HCT116 (cell line): Measurements from ENCODE around the gene GCDH. TPM values are rescaled to one million over a fixed set of nuclear protein-coding genes. Genes with fewer than 3 reads are reported as not detected.
A peak's percentile ranks its signal among the peaks of the same experiment; 100 is the strongest.

ENCODE experiments used
- ATAC-seq: fragments of 200-7000 bp; cut with Tn5 transposase; 2 replicates; pipeline ENCODE4 v1.9.1; 2020; ENCODE audit warnings: mild to moderate bottlenecking, moderate library complexity
- BruUV-seq: library from RNA; stranded (reverse); fragments of 400-500 nt; replicated peaks from 2 replicates; lab custom pipeline; 2021; lab: Mats Ljungman, UMichigan
- CTCF ChIA-PET: fragments of 300-600 bp; sonication (Branson Sonifier 250); formaldehyde crosslinking; loops from one replicate; lab custom pipeline; 2021; ENCODE audit warnings: antibody characterized with exemption; lab: Charles Lee
- POLR2A ChIA-PET: fragments of 300-600, 350-600 bp; sonication (Branson Sonifier 250); formaldehyde crosslinking; loops from one replicate; lab custom pipeline; 2021; ENCODE audit warnings: antibody characterized with exemption; lab: Charles Lee
- RAD21 ChIA-PET, 2 experiments: fragments of 300-600 bp; sonication (Branson Sonifier 250); formaldehyde crosslinking; loops; one replicate each; lab custom pipeline; 2023; ENCODE audit warnings: low total read pairs in 2 of 2; ENCODE audit not compliant: uncharacterized antibody in 2 of 2, unreplicated experiment in 2 of 2, low non-redundant PET in 1 of 2; lab: Charles Lee
- DNase-seq: peaks from one replicate; pipeline ENCODE4 v3.0.0-alpha.2; 2010; ENCODE audit warnings: low read depth, low spot score
- H2AFZ ChIP-seq: fragments of 200-600 bp; shearing (Covaris generic), sonication (generic); 2 replicates; pipeline ENCODE4 v1.6.1; 2017; ENCODE audit warnings: low read depth, mixed run types, mixed read lengths, antibody characterized with exemption, low read length; ENCODE audit not compliant: poor library complexity, severe bottlenecking
- H3K27ac ChIP-seq: 2 replicates; pipeline ENCODE4 v1.5.1; 2012; ENCODE audit warnings: low read depth, low read length
- H3K27me3 ChIP-seq: fragments of 200-600 bp; sonication (generic); 2 replicates; pipeline ENCODE4 v1.6.1; 2016; ENCODE audit warnings: mixed run types, low read length, mixed read lengths; ENCODE audit not compliant: insufficient read depth
- H3K36me3 ChIP-seq, 2 experiments: fragments of 200-500 bp in 1 of 2; fragments of 200-600 bp in 1 of 2; sonication (Bioruptor generic) in 1 of 2; sonication (generic) in 1 of 2; 2 replicates each; pipeline versions ENCODE4 v1.5.1 to v1.6.1; 2014 to 2016; ENCODE audit warnings: low read length in 2 of 2, inconsistent platforms in 1 of 2, mixed read lengths in 1 of 2, mixed run types in 1 of 2; ENCODE audit not compliant: insufficient read depth in 2 of 2, control insufficient read depth in 1 of 2
- H3K4me1 ChIP-seq, 2 experiments: fragments of 200-600 bp in 1 of 2; sonication (generic) in 1 of 2; 2 replicates each; pipeline versions ENCODE4 v1.5.1 to v1.6.1; 2012 to 2017; ENCODE audit warnings: low read length in 2 of 2, inconsistent platforms in 1 of 2, mild to moderate bottlenecking in 1 of 2, mixed read lengths in 1 of 2, mixed run types in 1 of 2, moderate library complexity in 1 of 2; ENCODE audit not compliant: insufficient read depth in 2 of 2, control insufficient read depth in 1 of 2
- H3K4me2 ChIP-seq: fragments of 200-600 bp; sonication (generic); 2 replicates; pipeline ENCODE4 v1.6.1; 2017; ENCODE audit warnings: mixed run types, low read length, mixed read lengths
- H3K4me3 ChIP-seq, 2 experiments: fragments of 200-600 bp in 1 of 2; sonication (generic) in 1 of 2; replicated peaks in 1 of 2; 2 replicates each; pipeline ENCODE4 v1.5.1; 2011 to 2016; ENCODE audit warnings: low read length in 2 of 2, control low read depth in 1 of 2, low read depth in 1 of 2, mild to moderate bottlenecking in 1 of 2, mixed read lengths in 1 of 2, mixed run types in 1 of 2
- H3K79me2 ChIP-seq: fragments of 200-600 bp; sonication (generic); 2 replicates; pipeline ENCODE4 v1.6.1; 2017; ENCODE audit warnings: mild to moderate bottlenecking, mixed run types, low read length, moderate library complexity, mixed read lengths; ENCODE audit not compliant: insufficient read depth
- H3K9ac ChIP-seq: fragments of 200-600 bp; sonication (generic); 2 replicates; pipeline ENCODE4 v1.6.1; 2016; ENCODE audit warnings: low read length, mixed read lengths
- H3K9me2 ChIP-seq: fragments of 200-600 bp; sonication (generic), shearing (Covaris generic); 2 replicates; pipeline ENCODE4 v1.6.1; 2017; ENCODE audit warnings: mixed run types, mild to moderate bottlenecking, moderate library complexity; ENCODE audit not compliant: insufficient read depth
- H3K9me3 ChIP-seq, 2 experiments: fragments of 200-500 bp in 1 of 2; fragments of 200-600 bp in 1 of 2; sonication (Bioruptor generic) in 1 of 2; sonication (generic) in 1 of 2; 2 replicates each; pipeline ENCODE4 v1.6.1; 2014 to 2017; ENCODE audit warnings: low read length in 2 of 2, mixed read lengths in 2 of 2, inconsistent platforms in 1 of 2, low read depth in 1 of 2, mild to moderate bottlenecking in 1 of 2, mixed run types in 1 of 2, moderate library complexity in 1 of 2; ENCODE audit not compliant: control insufficient read depth in 1 of 2, insufficient read depth in 1 of 2
- H4K20me1 ChIP-seq: fragments of 200-600 bp; sonication (generic), shearing (Covaris generic); 2 replicates; pipeline ENCODE4 v1.6.1; 2017; ENCODE audit warnings: mixed run types, mild to moderate bottlenecking, moderate library complexity; ENCODE audit not compliant: insufficient read depth
- CBX3 ChIP-seq: IDR thresholded peaks from 2 replicates; pipeline ENCODE4 v1.6.1; 2012; ENCODE audit warnings: low read depth
- CEBPB ChIP-seq: IDR thresholded peaks from 2 replicates; pipeline ENCODE4 v1.6.1; 2012; ENCODE audit warnings: low read depth
- EZH2phosphoT487 ChIP-seq: fragments of 200-600 bp; IDR thresholded peaks from 2 replicates; pipeline ENCODE4 v1.6.1; 2018; ENCODE audit warnings: antibody characterized with exemption, borderline replicate concordance
- POLR2A ChIP-seq: IDR thresholded peaks from 2 replicates; pipeline ENCODE4 v1.7.0; 2011; ENCODE audit warnings: borderline replicate concordance; ENCODE audit not compliant: insufficient read depth, insufficient read length; ENCODE audit errors: extremely low read depth
- RAD21 ChIP-seq: IDR thresholded peaks from 2 replicates; pipeline ENCODE4 v1.6.1; 2012; ENCODE audit warnings: low read depth, mild to moderate bottlenecking
- SP1 ChIP-seq: IDR thresholded peaks from 2 replicates; pipeline ENCODE4 v1.6.1; 2012; ENCODE audit warnings: low read depth
- ZFX ChIP-seq: fragments of 450-650 bp; IDR thresholded peaks from 2 replicates; pipeline ENCODE4 v1.6.1; 2017
- ZNF274 ChIP-seq: fragments of 200-500 bp; sonication (Bioruptor generic); IDR thresholded peaks from 2 replicates; pipeline ENCODE4 v1.6.1; 2014; ENCODE audit warnings: mild to moderate bottlenecking, low read depth, low read length, inconsistent platforms
- intact Hi-C: fragments of 100-400 bp; cut with micrococcal nuclease; formaldehyde crosslinking; loops from 2 replicates; pipeline ENCODE4 v1.10.0; 2022
- total RNA-seq: library from RNA; stranded (reverse); gene quantifications from one replicate; pipeline ENCODE4 v1.2.1, GENCODE V29; 2021; ENCODE audit not compliant: unreplicated experiment
- TF ChIP-seq, protein P1 (sequence below), 3 experiments: fragments of 200-600 bp in 1 of 3; sonication (generic) in 1 of 3; IDR thresholded peaks in 2 of 3; conservative IDR thresholded peaks in 1 of 3; 2 replicates each; pipeline ENCODE4 v1.5.1; 2012 to 2017; ENCODE audit warnings: low read depth in 2 of 3, low read length in 2 of 3, antibody characterized with exemption in 1 of 3, borderline replicate concordance in 1 of 3, control low read depth in 1 of 3, mild to moderate bottlenecking in 1 of 3, mixed read lengths in 1 of 3, mixed run types in 1 of 3, moderate library complexity in 1 of 3; ENCODE audit not compliant: insufficient read depth in 1 of 3
- TF ChIP-seq, protein P2 (sequence below): IDR thresholded peaks from 2 replicates; pipeline ENCODE4 v1.6.1; 2012

Gene GCDH
- total RNA-seq, 1 experiment from 2014 or later = 23.2 TPM

DNA sequence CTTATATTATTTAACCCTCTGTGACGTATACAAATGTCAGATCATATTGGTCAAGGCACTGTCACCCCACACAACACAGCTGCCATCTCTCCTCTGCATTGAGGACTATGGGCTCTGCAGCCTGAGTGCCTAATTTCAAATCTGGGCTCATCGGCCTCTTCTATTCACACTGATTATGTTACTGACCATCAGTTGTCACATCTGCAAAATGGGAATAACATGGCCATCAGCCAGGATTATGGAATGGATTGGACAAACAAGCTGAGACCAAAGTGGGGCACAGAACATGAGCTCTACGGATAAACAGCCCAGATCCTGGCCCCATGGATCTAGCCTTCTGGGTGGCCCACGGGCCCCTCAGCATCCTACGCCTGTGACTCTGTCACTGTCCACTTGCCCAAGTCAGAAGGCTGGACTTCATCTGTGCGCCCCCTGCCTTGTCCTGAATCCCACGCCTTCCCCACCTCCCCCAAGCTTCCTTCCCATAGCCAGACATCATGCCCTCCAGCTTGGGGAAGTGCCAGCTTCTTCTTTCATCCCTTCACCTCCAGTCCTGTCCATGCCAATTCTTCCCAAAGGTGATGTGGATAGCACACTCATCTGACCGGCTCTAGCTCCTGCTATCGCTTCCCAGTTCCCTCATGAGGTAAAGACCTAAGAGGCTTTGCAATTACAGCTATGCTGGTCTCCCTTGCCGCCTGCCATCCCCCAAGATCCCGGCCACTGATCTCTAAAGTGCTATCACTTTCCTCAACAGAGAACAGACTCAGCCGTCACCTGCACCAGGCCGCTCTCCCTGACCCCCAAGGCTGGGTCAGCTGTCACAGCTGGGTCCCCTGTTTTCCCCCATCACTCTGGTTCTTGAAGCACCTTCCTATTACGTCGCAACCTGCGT lies 41.7 kb downstream of the GCDH start:
- Histone ChIP-seq H3K9me2 (no peaks in the 10 kb centered on the region), H3K4me2 (peak overlapping the region; percentile 98), H2AFZ (no peak overlapping the region), H4K20me1 (no peaks in the 10 kb centered on the region), H3K9ac (peak overlapping the region; percentile 94), H3K27ac (peak overlapping the region; percentile 89), H3K27me3 (no peaks in the 10 kb centered on the region), H3K4me3 (peak overlapping the region; percentile 74 to 99), H3K4me1 (peaks cover 11 to 30% of the 10 kb centered on the region in 2 experiments), H3K79me2 (peaks cover 46% of the 10 kb centered on the region), H3K36me3 (peaks cover 25 to 33% of the 10 kb centered on the region in 2 experiments; a peak in 3 of 4 replicates), H3K9me3 (no peaks in the 10 kb centered on the region)
- TF ChIP-seq CEBPB = no peak
- TF ChIP-seq CBX3 = no peak
- TF ChIP-seq, protein P1, sequence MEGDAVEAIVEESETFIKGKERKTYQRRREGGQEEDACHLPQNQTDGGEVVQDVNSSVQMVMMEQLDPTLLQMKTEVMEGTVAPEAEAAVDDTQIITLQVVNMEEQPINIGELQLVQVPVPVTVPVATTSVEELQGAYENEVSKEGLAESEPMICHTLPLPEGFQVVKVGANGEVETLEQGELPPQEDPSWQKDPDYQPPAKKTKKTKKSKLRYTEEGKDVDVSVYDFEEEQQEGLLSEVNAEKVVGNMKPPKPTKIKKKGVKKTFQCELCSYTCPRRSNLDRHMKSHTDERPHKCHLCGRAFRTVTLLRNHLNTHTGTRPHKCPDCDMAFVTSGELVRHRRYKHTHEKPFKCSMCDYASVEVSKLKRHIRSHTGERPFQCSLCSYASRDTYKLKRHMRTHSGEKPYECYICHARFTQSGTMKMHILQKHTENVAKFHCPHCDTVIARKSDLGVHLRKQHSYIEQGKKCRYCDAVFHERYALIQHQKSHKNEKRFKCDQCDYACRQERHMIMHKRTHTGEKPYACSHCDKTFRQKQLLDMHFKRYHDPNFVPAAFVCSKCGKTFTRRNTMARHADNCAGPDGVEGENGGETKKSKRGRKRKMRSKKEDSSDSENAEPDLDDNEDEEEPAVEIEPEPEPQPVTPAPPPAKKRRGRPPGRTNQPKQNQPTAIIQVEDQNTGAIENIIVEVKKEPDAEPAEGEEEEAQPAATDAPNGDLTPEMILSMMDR (IDR thresholded peaks at IDR 0.05 in 2 of 3, conservative IDR thresholded peaks at IDR 0.05 in 1 of 3; ENCODE audit: borderline replicate concordance in 1 of 3, insufficient read depth in 1 of 3, low read depth in 2 of 3, low read length in 2 of 3) = no peak
- TF ChIP-seq SP1 = no peak
- TF ChIP-seq EZH2phosphoT487 = no peak
- no peak for TF ChIP-seq RAD21
- TF ChIP-seq POLR2A = no peak
- TF ChIP-seq ZFX = no peak
- TF ChIP-seq, protein P2, sequence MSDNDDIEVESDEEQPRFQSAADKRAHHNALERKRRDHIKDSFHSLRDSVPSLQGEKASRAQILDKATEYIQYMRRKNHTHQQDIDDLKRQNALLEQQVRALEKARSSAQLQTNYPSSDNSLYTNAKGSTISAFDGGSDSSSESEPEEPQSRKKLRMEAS = no peak
- no peak for TF ChIP-seq ZNF274
- intact Hi-C loops = no loop called here
- BruUV-seq = no TSS peak
- ATAC-seq = 0 out of 2 replicates have a peak, but pooled peaks have one; percentile 0
- no peak for DNase-seq
- ChIA-PET RAD21 (no interaction called here), CTCF (interaction anchor here (0.7 kb wide), 1 partner anchor 33 kb away, joined by 3 read pairs; no protein-coding TSS in a partner anchor), POLR2A (interaction anchor here (1.0 to 1.7 kb wide), 2 partner anchors 12 to 127 kb away, joined by 3 to 5 read pairs; no protein-coding TSS in a partner anchor)
